ENCODE measurements around the gene MAP2K6.

GRCh38 chr17:69423450-69423849, 9.0 kb downstream of the MAP2K6 start:
- TF ChIP-seq CTCF (IDR thresholded peaks at IDR 0.05) (no peak), POLR2A (IDR thresholded peaks at IDR 0.05) (no peak)
